HG02884 (cell line): Measurements from ENCODE around the gene CDC5L.

ENCODE experiments used
- ATAC-seq: cut with Tn5 transposase; IDR thresholded peaks from one replicate; pipeline ENCODE4 v1.9.1; 2021; ENCODE audit warnings: mild to moderate bottlenecking, moderate library complexity; ENCODE audit not compliant: unreplicated experiment

The CDC5L gene

DNA sequence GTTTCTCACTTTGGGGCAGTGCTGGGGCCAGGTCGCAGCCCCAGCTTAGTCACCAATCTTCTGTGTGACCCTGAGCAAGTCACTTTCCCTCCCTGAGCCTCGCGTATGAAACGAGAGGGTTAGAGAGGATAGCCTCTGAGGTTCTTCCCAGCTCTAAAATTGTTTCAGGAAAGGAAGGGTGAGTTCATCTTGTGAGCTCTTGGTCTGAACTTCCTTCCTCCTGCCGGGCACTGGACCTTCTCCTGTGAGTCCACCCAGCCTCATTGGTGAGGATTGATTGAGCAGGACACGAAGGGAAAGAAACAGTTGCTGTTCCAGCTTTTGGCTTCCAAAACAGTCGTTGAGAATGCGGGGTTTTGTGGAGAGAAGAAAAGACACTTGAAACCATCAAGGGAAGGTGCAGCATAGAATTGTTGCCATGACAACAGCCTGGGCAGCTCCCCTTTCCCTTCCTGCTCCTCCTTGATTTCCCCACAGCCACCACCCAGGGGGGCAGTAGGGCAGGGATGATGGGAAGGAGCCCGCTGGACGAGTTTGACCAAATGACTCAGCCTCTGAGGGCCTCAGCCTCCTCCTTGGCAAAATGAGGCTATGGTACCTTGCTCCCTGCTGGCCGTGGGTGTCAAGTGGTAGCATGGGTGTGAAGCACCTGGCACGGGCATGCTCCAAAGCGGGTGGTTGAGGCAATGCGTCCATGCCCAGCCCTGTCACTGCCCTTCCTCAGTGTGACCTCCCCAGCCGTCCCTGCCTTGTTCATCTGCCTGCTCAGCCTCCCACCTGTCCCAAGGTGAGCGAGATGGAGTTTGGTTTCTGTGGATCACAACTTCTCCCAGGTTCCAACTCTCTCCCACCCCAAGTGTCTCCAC is 107.8 kb downstream of the CDC5L start:
- no peak for ATAC-seq

GRCh38 chr6:44496665-44497369 is 109.3 kb downstream of the CDC5L start:
- ATAC-seq: no peak

DNA sequence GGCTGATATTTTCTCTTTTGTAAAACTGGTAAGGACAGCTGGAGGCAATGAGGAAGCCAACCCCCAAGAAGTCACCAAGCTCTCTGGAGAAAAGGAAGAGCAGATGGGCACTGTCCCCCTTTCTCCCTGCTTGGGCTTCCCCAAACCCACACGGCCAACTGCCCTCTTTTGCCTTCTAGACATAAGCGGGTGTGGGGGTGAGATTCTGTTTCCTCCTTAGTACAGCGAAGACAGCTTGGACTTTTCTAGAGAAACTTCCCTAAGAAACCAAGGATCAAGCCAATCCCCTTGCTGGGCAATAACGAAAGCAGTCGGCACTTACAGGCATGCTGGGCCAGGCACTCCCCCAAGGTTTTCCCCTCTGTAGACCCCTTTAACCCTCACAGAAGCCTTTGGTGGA is 110.3 kb downstream of the CDC5L start:
- ATAC-seq: no peak

DNA sequence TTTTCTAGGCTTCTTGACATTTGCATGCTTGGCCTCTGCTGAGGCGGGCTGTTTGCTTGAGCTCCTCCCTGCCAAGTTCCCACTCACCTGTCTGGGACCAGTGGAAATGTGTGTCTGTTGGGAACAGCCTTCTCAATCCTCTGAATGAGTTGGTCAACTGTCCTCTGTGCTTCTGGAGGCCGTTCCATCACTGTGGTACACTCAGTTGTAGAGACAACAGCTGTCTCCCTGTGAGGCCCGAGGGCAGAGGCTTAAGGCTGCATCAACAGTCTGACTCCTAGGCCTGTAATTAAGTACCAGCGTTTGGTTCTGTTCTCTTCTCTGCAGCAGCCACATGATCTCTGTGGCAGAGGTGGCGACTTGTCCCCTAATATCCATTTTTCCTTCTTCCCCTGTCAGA is 110.9 kb downstream of the CDC5L start:
- ATAC-seq: no peak

DNA sequence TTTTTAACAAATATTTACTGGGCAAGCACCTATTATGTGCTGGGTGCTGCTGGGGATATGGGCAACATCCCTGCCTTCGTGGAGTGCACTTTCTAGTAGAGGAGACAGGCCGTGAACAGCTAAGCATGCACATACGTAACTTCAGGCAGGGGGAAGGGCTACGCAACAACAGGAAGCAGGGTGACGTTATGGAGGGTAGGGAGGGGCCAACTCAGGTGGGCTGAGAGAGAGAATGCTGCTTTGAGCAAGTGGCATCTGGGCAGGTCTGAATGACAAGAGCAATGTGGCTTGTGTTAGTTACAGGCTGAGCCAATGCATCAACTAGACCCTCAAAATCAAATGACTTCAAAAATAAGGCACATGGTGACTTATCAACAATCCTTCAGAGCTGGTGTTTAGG is 112.1 kb downstream of the CDC5L start:
- no peak for ATAC-seq
